ENCODE measurements around the gene EDIL3. TPM values are rescaled to one million over a fixed set of nuclear protein-coding genes. Genes with fewer than 3 reads are reported as not detected.

Gene EDIL3
- total and polyA plus RNA-seq, 2 of the 13 experiments (the other 11 are each of a cell fraction or from before 2014, with no cell fraction given): 0.01 TPM; not detected in 1

- TF ChIP-seq ZNF362 (CRISPR knock-in tag; IDR thresholded peaks at IDR 0.05; ENCODE audit: borderline replicate concordance) (peak; percentile 17; the same call in 1 of the 2 replicates), BCL6 (CRISPR knock-in tag; IDR thresholded peaks at IDR 0.05) (peak; percentile 99), MLX (CRISPR knock-in tag; IDR thresholded peaks at IDR 0.05) (peak; percentile 93), ZNF614 (CRISPR knock-in tag; IDR thresholded peaks at IDR 0.05; ENCODE audit: borderline replicate concordance) (peak; percentile 67; the same call in 1 of the 2 replicates), ZNF10 (CRISPR knock-in tag; IDR thresholded peaks at IDR 0.05; ENCODE audit: borderline replicate concordance, low read depth) (no peak), SOX6 (IDR thresholded peaks at IDR 0.05) (no peak), SOX6 (CRISPR knock-in tag; IDR thresholded peaks at IDR 0.05) (peak; percentile 91), CSRNP1 (CRISPR knock-in tag; IDR thresholded peaks at IDR 0.05) (0 out of 2 replicates have a peak, but pooled peaks have one; percentile 45), MXI1 (IDR thresholded peaks at IDR 0.05; ENCODE audit: borderline replicate concordance, low read depth, low read length) (peak; percentile 21; the same call in 1 of the 3 replicates), TBL1XR1 (IDR thresholded peaks at IDR 0.05; ENCODE audit: borderline replicate concordance, low read length, partially characterized antibody) (peak; percentile 64), KDM6A (CRISPR knock-in tag; IDR thresholded peaks at IDR 0.05; ENCODE audit: low read depth) (peak; percentile 39; the same call in 1 of the 2 replicates), BRF2 (CRISPR knock-in tag; IDR thresholded peaks at IDR 0.05) (peak; percentile 72; the same call in 1 of the 2 replicates), ZNF124 (CRISPR knock-in tag; IDR thresholded peaks at IDR 0.05) (0 out of 2 replicates have a peak, but pooled peaks have one; percentile 44), ZNF816 (CRISPR knock-in tag; IDR thresholded peaks at IDR 0.05; ENCODE audit: borderline replicate concordance) (peak; percentile 51; the same call in 1 of the 2 replicates), FOXP1 (IDR thresholded peaks at IDR 0.05) (no peak), FOXP1 (CRISPR knock-in tag; IDR thresholded peaks at IDR 0.05) (peak; percentile 81), PATZ1 (CRISPR knock-in tag; IDR thresholded peaks at IDR 0.05) (peak; percentile 70), GATAD2A (CRISPR knock-in tag; IDR thresholded peaks at IDR 0.05) (peak; percentile 91), TRIM24 (CRISPR knock-in tag; IDR thresholded peaks at IDR 0.05) (no peak), ZNF317 (CRISPR knock-in tag; IDR thresholded peaks at IDR 0.05) (no peak), TFDP2 (CRISPR knock-in tag; IDR thresholded peaks at IDR 0.05) (peak; percentile 56; the same call in 1 of the 2 replicates)
- TF ChIP-seq, protein P1, sequence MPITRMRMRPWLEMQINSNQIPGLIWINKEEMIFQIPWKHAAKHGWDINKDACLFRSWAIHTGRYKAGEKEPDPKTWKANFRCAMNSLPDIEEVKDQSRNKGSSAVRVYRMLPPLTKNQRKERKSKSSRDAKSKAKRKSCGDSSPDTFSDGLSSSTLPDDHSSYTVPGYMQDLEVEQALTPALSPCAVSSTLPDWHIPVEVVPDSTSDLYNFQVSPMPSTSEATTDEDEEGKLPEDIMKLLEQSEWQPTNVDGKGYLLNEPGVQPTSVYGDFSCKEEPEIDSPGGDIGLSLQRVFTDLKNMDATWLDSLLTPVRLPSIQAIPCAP (CRISPR knock-in tag; IDR thresholded peaks at IDR 0.05; ENCODE audit: low read depth): no peak
These were observed 293.4 kb downstream of the EDIL3 start (continued) for GRCh38 chr5:84091127-84091799.

Data from HepG2 (cell line).